ENCODE results near the gene CLDN22. TPM values are rescaled to one million over a fixed set of nuclear protein-coding genes. Genes with fewer than 3 reads are reported as not detected.

The CLDN22 gene
- total RNA-seq, 1 experiment from 2014 or later, result not detected

DNA sequence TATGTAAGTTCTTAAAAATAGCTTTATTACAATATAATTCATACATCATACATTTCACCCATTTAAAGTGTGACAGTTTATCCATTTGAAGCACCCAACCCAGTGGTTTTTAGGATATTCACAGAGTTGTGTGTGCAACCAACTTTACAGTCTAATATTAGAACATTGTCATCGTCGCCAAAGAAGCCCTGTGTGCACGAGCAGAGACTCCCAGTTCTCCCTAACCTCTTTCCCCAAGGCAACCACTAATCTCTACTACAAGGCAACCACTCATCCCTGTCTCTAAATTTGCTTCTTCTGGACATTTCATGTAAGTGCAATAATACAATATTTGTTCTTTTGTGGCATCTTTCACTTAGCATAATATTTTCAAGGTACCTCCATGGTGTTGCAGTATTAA lies 47.7 kb downstream of the CLDN22 start:
- peaks cover 16% of the 10 kb centered on the region for H3K9me3 Mint-ChIP-seq (ENCODE audit: unreplicated experiment)
- BruUV-seq (replicated peaks), result no TSS peak
- H3K4me3 Mint-ChIP-seq (ENCODE audit: unreplicated experiment), result no peak overlapping the region
- no peaks in the 10 kb centered on the region for H3K27me3 Mint-ChIP-seq (ENCODE audit: insufficient read depth, unreplicated experiment)
- ChIA-PET CTCF (interaction anchor here (1.5 to 2.6 kb wide), 3 partner anchors 10 to 334 kb away, joined by 10 to 15 read pairs (median 11); no protein-coding TSS in a partner anchor), POLR2A (no interaction called here)
- DNase-seq (ENCODE audit: unreplicated experiment), result no peak
- intact Hi-C loops (cut with micrococcal nuclease), result no loop called here
- H3K36me3 Mint-ChIP-seq (ENCODE audit: insufficient read depth, unreplicated experiment), result peaks cover 62% of the 10 kb centered on the region
- H3K27ac Mint-ChIP-seq (ENCODE audit: low read depth, unreplicated experiment), result no peak overlapping the region
- TF ChIP-seq, protein P1, sequence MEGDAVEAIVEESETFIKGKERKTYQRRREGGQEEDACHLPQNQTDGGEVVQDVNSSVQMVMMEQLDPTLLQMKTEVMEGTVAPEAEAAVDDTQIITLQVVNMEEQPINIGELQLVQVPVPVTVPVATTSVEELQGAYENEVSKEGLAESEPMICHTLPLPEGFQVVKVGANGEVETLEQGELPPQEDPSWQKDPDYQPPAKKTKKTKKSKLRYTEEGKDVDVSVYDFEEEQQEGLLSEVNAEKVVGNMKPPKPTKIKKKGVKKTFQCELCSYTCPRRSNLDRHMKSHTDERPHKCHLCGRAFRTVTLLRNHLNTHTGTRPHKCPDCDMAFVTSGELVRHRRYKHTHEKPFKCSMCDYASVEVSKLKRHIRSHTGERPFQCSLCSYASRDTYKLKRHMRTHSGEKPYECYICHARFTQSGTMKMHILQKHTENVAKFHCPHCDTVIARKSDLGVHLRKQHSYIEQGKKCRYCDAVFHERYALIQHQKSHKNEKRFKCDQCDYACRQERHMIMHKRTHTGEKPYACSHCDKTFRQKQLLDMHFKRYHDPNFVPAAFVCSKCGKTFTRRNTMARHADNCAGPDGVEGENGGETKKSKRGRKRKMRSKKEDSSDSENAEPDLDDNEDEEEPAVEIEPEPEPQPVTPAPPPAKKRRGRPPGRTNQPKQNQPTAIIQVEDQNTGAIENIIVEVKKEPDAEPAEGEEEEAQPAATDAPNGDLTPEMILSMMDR (IDR thresholded peaks at IDR 0.05; ENCODE audit: unreplicated experiment), result no peak
- no peaks in the 10 kb centered on the region for H3K4me1 Mint-ChIP-seq (ENCODE audit: insufficient read depth, unreplicated experiment)

DNA sequence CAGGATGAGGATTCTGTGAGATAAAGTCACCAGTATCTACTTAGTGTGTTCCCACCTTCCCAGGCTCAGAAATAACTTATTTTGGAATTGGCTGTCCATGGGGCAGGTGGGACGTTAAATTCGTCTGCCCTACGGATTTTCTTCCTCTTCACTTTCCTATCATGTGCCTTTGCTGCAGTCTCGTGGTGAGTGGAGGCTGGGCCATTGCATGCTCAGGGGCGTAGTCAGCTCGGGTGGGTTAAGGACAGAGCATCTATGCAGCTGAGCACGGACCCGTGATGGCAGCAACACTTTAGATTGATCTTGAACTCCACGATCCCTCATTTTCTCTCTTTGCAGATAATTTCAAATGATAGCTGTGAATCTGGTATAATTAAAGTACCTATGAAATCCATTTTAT lies 51.5 kb downstream of the CLDN22 start:
- BruUV-seq (replicated peaks), result no TSS peak
- no peak for DNase-seq (ENCODE audit: unreplicated experiment)
- Mint-ChIP-seq H3K27me3 (ENCODE audit: insufficient read depth, unreplicated experiment) (no peaks in the 10 kb centered on the region), H3K4me3 (ENCODE audit: unreplicated experiment) (no peak overlapping the region), H3K9me3 (ENCODE audit: unreplicated experiment) (no peaks in the 10 kb centered on the region), H3K27ac (ENCODE audit: low read depth, unreplicated experiment) (no peak overlapping the region), H3K36me3 (ENCODE audit: insufficient read depth, unreplicated experiment) (peaks cover 70% of the 10 kb centered on the region), H3K4me1 (ENCODE audit: insufficient read depth, unreplicated experiment) (no peaks in the 10 kb centered on the region)
- intact Hi-C loops (cut with micrococcal nuclease), result no loop called here
- POLR2A ChIA-PET, result interaction anchor here (0.7 kb wide), 1 partner anchor 13 kb away, joined by 3 read pairs; no protein-coding TSS in a partner anchor
- TF ChIP-seq, protein P1 (IDR thresholded peaks at IDR 0.05; ENCODE audit: unreplicated experiment), result no peak
- CTCF ChIA-PET, result interaction anchor here (0.7 kb wide), 1 partner anchor 331 kb away, joined by 3 read pairs; no protein-coding TSS in a partner anchor

Other genes starting within 250 kb of the CLDN22 start
- gene WWC2, start 221.0 kb downstream of the CLDN22 start, total RNA-seq (2022), result 38.6 and 42.4 TPM in 2 replicates
- gene CLDN24, start 2.1 kb upstream of the CLDN22 start, total RNA-seq (2022), result not detected in 2 replicates
- gene CDKN2AIP, start 124.4 kb upstream of the CLDN22 start, total RNA-seq (2022), result 12.0 and 13.4 TPM in 2 replicates
- 7.1 and 10.5 TPM in 2 replicates for gene ING2, start 184.8 kb upstream of the CLDN22 start, total RNA-seq (2022)